H9 (cell line): ENCODE measurements around the gene ASMTL. TPM values are rescaled to one million over a fixed set of nuclear protein-coding genes. Genes with fewer than 3 reads are reported as not detected.

Experiments used
- DNase-seq: peaks from one replicate; pipeline ENCODE4 v3.0.0-alpha.2; 2017
- H2AFZ ChIP-seq: one replicate; pipeline ENCODE4 v1.6.1; 2013; ENCODE audit warnings: mild to moderate bottlenecking, low read length, control low read depth, moderate library complexity
- H2AK5ac ChIP-seq: 2 replicates; pipeline ENCODE4 v1.6.1; 2013; ENCODE audit warnings: low read length, control low read depth, mixed read lengths; ENCODE audit not compliant: insufficient read length
- H2BK120ac ChIP-seq: one replicate; pipeline ENCODE4 v1.6.1; 2013; ENCODE audit warnings: low read depth, mild to moderate bottlenecking, low read length, control low read depth, inconsistent platforms; ENCODE audit not compliant: poor library complexity, severe bottlenecking
- H2BK12ac ChIP-seq: 2 replicates; pipeline ENCODE4 v1.6.1; 2013; ENCODE audit warnings: low read length, control low read depth, mixed read lengths, low read depth; ENCODE audit not compliant: insufficient read length
- H2BK15ac ChIP-seq: 2 replicates; pipeline ENCODE4 v1.6.1; 2013; ENCODE audit warnings: low read depth, low read length, control low read depth
- H2BK20ac ChIP-seq: one replicate; pipeline ENCODE4 v1.6.1; 2013; ENCODE audit warnings: low read depth, mild to moderate bottlenecking, low read length, control low read depth, inconsistent platforms; ENCODE audit not compliant: poor library complexity, severe bottlenecking
- H2BK5ac ChIP-seq: 2 replicates; pipeline ENCODE4 v1.6.1; 2013; ENCODE audit warnings: low read length, control low read depth, mixed read lengths; ENCODE audit not compliant: insufficient read length
- H3K14ac ChIP-seq: 2 replicates; pipeline ENCODE4 v1.6.1; 2013; ENCODE audit warnings: low read length, control low read depth; ENCODE audit not compliant: insufficient read depth
- H3K18ac ChIP-seq: 2 replicates; pipeline ENCODE4 v1.6.1; 2013; ENCODE audit warnings: low read depth, mild to moderate bottlenecking, mixed read lengths, low read length, control low read depth; ENCODE audit not compliant: insufficient read length
- H3K23ac ChIP-seq: 2 replicates; pipeline ENCODE4 v1.6.1; 2013; ENCODE audit warnings: low read length, control low read depth, mixed read lengths, low read depth; ENCODE audit not compliant: insufficient read length
- H3K23me2 ChIP-seq: 2 replicates; pipeline ENCODE4 v1.6.1; 2013; ENCODE audit warnings: low read depth, mild to moderate bottlenecking, mixed read lengths, low read length, control low read depth; ENCODE audit not compliant: insufficient read length, poor library complexity, severe bottlenecking
- H3K27ac ChIP-seq: 2 replicates; pipeline ENCODE4 v1.5.1; 2013; ENCODE audit warnings: low read length, control low read depth, mixed read lengths, low read depth; ENCODE audit not compliant: insufficient read length
- H3K27me3 ChIP-seq: 2 replicates; pipeline ENCODE4 v1.6.1; 2013; ENCODE audit warnings: low read length, control low read depth, inconsistent platforms; ENCODE audit not compliant: insufficient read depth
- H3K4ac ChIP-seq: 2 replicates; pipeline ENCODE4 v1.6.1; 2013; ENCODE audit warnings: low read depth, mild to moderate bottlenecking, control low read depth, inconsistent platforms, low read length, moderate library complexity
- H3K4me1 ChIP-seq: 2 replicates; pipeline ENCODE4 v1.6.1; 2013; ENCODE audit warnings: low read length, control low read depth, inconsistent platforms; ENCODE audit not compliant: insufficient read depth
- H3K4me2 ChIP-seq: 2 replicates; pipeline ENCODE4 v1.6.1; 2013; ENCODE audit warnings: low read length, control low read depth, mixed read lengths; ENCODE audit not compliant: insufficient read length, insufficient read depth
- H3K56ac ChIP-seq: 2 replicates; pipeline ENCODE4 v1.6.1; 2013; ENCODE audit warnings: low read depth, mild to moderate bottlenecking, mixed read lengths, low read length, control low read depth; ENCODE audit not compliant: insufficient read length
- H3K79me1 ChIP-seq: 2 replicates; pipeline ENCODE4 v1.6.1; 2013; ENCODE audit warnings: low read depth, mild to moderate bottlenecking, moderate library complexity, low read length, control low read depth, inconsistent platforms; ENCODE audit not compliant: insufficient read depth, poor library complexity, severe bottlenecking
- H3K79me2 ChIP-seq: 2 replicates; pipeline ENCODE4 v1.6.1; 2013; ENCODE audit warnings: low read length, control low read depth, inconsistent platforms; ENCODE audit not compliant: insufficient read depth
- H3K9ac ChIP-seq: 2 replicates; pipeline ENCODE4 v1.6.1; 2013; ENCODE audit warnings: low read length, control low read depth, mixed read lengths; ENCODE audit not compliant: insufficient read length; ENCODE audit errors: extremely low read depth
- H3K9me3 ChIP-seq: one replicate; pipeline ENCODE4 v1.6.1; 2013; ENCODE audit warnings: low read depth, low read length, inconsistent platforms; ENCODE audit not compliant: control insufficient read depth
- H3T11ph ChIP-seq: one replicate; pipeline ENCODE4 v1.6.1; 2013; ENCODE audit warnings: mild to moderate bottlenecking, low read length, control low read depth, inconsistent platforms
- H4K20me1 ChIP-seq: one replicate; pipeline ENCODE4 v1.6.1; 2013; ENCODE audit not compliant: control insufficient read depth, insufficient read length, insufficient read depth
- H4K5ac ChIP-seq: 2 replicates; pipeline ENCODE4 v1.6.1; 2013; ENCODE audit warnings: low read depth, mild to moderate bottlenecking, mixed read lengths, low read length, control low read depth; ENCODE audit not compliant: insufficient read length
- H4K8ac ChIP-seq: replicated peaks from 2 replicates; pipeline ENCODE4 v1.6.1; 2013; ENCODE audit warnings: low read length, control low read depth, mixed read lengths, low read depth; ENCODE audit not compliant: insufficient read length
- H4K91ac ChIP-seq: 2 replicates; pipeline ENCODE4 v1.6.1; 2013; ENCODE audit warnings: low read depth, mild to moderate bottlenecking, moderate library complexity, mixed read lengths, low read length, control low read depth; ENCODE audit not compliant: insufficient read length
- H3K27ac Mint-ChIP-seq, 3 experiments: 2 replicates in 2 of 3; 3 replicates in 1 of 3; pipeline ENCODE4 v1.8.0; 2020 to 2021; ENCODE audit warnings: mixed read lengths in 3 of 3, mild to moderate bottlenecking in 1 of 3, moderate library complexity in 1 of 3
- H3K27me3 Mint-ChIP-seq: 2 replicates; pipeline ENCODE4 v1.8.0; 2021; ENCODE audit warnings: low read depth, mild to moderate bottlenecking, moderate library complexity, mixed read lengths
- H3K36me3 Mint-ChIP-seq, 3 experiments: 2 replicates in 2 of 3; 3 replicates in 1 of 3; pipeline ENCODE4 v1.8.0; 2020 to 2021; ENCODE audit warnings: low read depth in 3 of 3, mixed read lengths in 3 of 3; ENCODE audit not compliant: insufficient read depth in 1 of 3
- H3K4me1 Mint-ChIP-seq, 2 experiments: 2 replicates each; pipeline ENCODE4 v1.8.0; 2020; ENCODE audit warnings: mixed read lengths in 2 of 2
- H3K4me3 Mint-ChIP-seq, 2 experiments: 2 replicates in 1 of 2; 3 replicates in 1 of 2; pipeline ENCODE4 v1.8.0; 2020 to 2021; ENCODE audit warnings: mild to moderate bottlenecking in 2 of 2, mixed read lengths in 2 of 2, moderate library complexity in 1 of 2
- H3K9me3 Mint-ChIP-seq, 2 experiments: 2 replicates in 1 of 2; 3 replicates in 1 of 2; pipeline ENCODE4 v1.8.0; 2020; ENCODE audit warnings: mild to moderate bottlenecking in 2 of 2, mixed read lengths in 2 of 2, moderate library complexity in 1 of 2
- CTCF ChIP-seq: fragments of 200-600 bp; sonication (generic); conservative IDR thresholded peaks from 3 replicates; pipeline ENCODE4 v1.8.0; 2021; ENCODE audit warnings: antibody characterized with exemption, mild to moderate bottlenecking
- WGBS: extraction: QIAGEN DNeasy Blood & Tissue Kit; methylation state at CpG from one replicate; pipeline ENCODE4 v1.1.7; 2013; ENCODE audit warnings: missing lambda C conversion rate, low lambda C conversion rate, mixed read lengths; ENCODE audit not compliant: insufficient read length; ENCODE audit errors: extremely low coverage; 5-methylcytosine and 5-hydroxymethylcytosine counted together
- total RNA-seq: library from RNA; stranded (reverse); gene quantifications from 2 replicates; pipeline ENCODE4 v1.2.1, GENCODE V29; 2021

The ASMTL gene
- total RNA-seq, 1 experiment from 2014 or later = 59.8 TPM

- WGBS = no CpG with 5 or more reads among the region's 20 CpGs
- no peak overlapping the region for H3K27ac ChIP-seq
- Mint-ChIP-seq H3K27me3 (peaks cover 3% of the 10 kb centered on the region), H3K4me1 (peaks cover 9 to 12% of the 10 kb centered on the region in 2 experiments), H3K4me3 (no peak overlapping the region), H3K27ac (no peak overlapping the region), H3K36me3 (peaks cover 44 to 56% (median 49%) of the 10 kb centered on the region in 3 experiments), H3K9me3 (peaks cover 15 to 18% of the 10 kb centered on the region in 2 experiments)
- H2BK120ac ChIP-seq = no peak overlapping the region
- no peak for TF ChIP-seq CTCF
- no peak overlapping the region for H3K4ac ChIP-seq
- H3T11ph ChIP-seq = no peak overlapping the region
- H2BK5ac ChIP-seq = no peak overlapping the region
- H3K23me2 ChIP-seq = no peaks in the 10 kb centered on the region
- no peak overlapping the region for H2BK15ac ChIP-seq
- H3K79me2 ChIP-seq = no peaks in the 10 kb centered on the region
- H4K5ac ChIP-seq = no peak overlapping the region
- DNase-seq = no peak
- no peak overlapping the region for H2AFZ ChIP-seq
- no peaks in the 10 kb centered on the region for H3K79me1 ChIP-seq
- H2AK5ac ChIP-seq = no peak overlapping the region
- no peak overlapping the region for H3K18ac ChIP-seq
- H3K4me1 ChIP-seq = no peaks in the 10 kb centered on the region
- H3K9me3 ChIP-seq = peaks cover 17% of the 10 kb centered on the region
- no peak overlapping the region for H2BK12ac ChIP-seq
- H3K14ac ChIP-seq = no peak overlapping the region
- no peak overlapping the region for H3K9ac ChIP-seq
- no peak overlapping the region for H3K23ac ChIP-seq
- H4K20me1 ChIP-seq = no peaks in the 10 kb centered on the region
- no peak overlapping the region for H3K4me2 ChIP-seq
- H4K91ac ChIP-seq = no peak overlapping the region
- no peaks in the 10 kb centered on the region for H3K27me3 ChIP-seq
- H2BK20ac ChIP-seq = no peak overlapping the region
- H3K56ac ChIP-seq = no peak overlapping the region
- H4K8ac ChIP-seq = no peak overlapping the region
Measured at GRCh38 chrX:1417921-1418771, 34.6 kb downstream of the ASMTL start.
